GM23338 (cell line): ENCODE results near the gene RAB5IF. TPM values are rescaled to one million over a fixed set of nuclear protein-coding genes. Genes with fewer than 3 reads are reported as not detected.

Source experiments
- ATAC-seq: fragments of 200-7000 bp; cut with Tn5 transposase; 3 replicates; pipeline ENCODE4 v1.9.1; 2020
- DNase-seq: peaks from one replicate; pipeline ENCODE4 v3.0.0-alpha.2; 2015; ENCODE audit warnings: low spot score
- H2AFZ ChIP-seq: fragments of 200-600 bp; sonication (generic); 2 replicates; pipeline ENCODE4 v1.8.0; 2016; ENCODE audit warnings: antibody characterized with exemption, mild to moderate bottlenecking, moderate library complexity
- H3F3A ChIP-seq: fragments of 200-600 bp; sonication (generic); replicated peaks from 2 replicates; pipeline ENCODE4 v1.8.0; 2017; ENCODE audit warnings: antibody characterized with exemption, mixed run types, low read depth
- H3K27ac ChIP-seq: fragments of 200-600 bp; sonication (generic); 2 replicates; pipeline ENCODE4 v1.6.1; 2016; ENCODE audit warnings: low read depth
- H3K27me3 ChIP-seq: fragments of 200-600 bp; sonication (generic); 2 replicates; pipeline ENCODE4 v1.8.0; 2016; ENCODE audit warnings: mild to moderate bottlenecking, mixed run types, moderate library complexity; ENCODE audit not compliant: insufficient read depth
- H3K36me3 ChIP-seq: fragments of 200-600 bp; sonication (generic); 2 replicates; pipeline ENCODE4 v1.8.0; 2016; ENCODE audit warnings: mild to moderate bottlenecking; ENCODE audit not compliant: insufficient read depth
- H3K4me1 ChIP-seq: fragments of 200-600 bp; sonication (generic); 2 replicates; pipeline ENCODE4 v1.8.0; 2016; ENCODE audit warnings: mild to moderate bottlenecking, moderate library complexity; ENCODE audit not compliant: insufficient read depth
- H3K4me2 ChIP-seq: fragments of 200-600 bp; sonication (generic); 2 replicates; pipeline ENCODE4 v1.7.1; 2017; ENCODE audit warnings: mixed run types
- H3K4me3 ChIP-seq: fragments of 200-600 bp; sonication (generic); 2 replicates; pipeline ENCODE4 v1.6.1; 2016; ENCODE audit warnings: mixed run types
- H3K79me2 ChIP-seq: fragments of 200-600 bp; sonication (generic); replicated peaks from 2 replicates; pipeline ENCODE4 v1.8.0; 2017; ENCODE audit warnings: mild to moderate bottlenecking; ENCODE audit not compliant: insufficient read depth
- H3K9me2 ChIP-seq: fragments of 200-600 bp; sonication (generic); 2 replicates; pipeline ENCODE4 v1.8.0; 2017; ENCODE audit not compliant: insufficient read depth
- H4K20me1 ChIP-seq: fragments of 200-600 bp; sonication (generic); replicated peaks from 2 replicates; pipeline ENCODE4 v1.8.0; 2017; ENCODE audit warnings: mild to moderate bottlenecking; ENCODE audit not compliant: insufficient read depth
- H3K27ac Mint-ChIP-seq: 2 replicates; pipeline ENCODE4 v1.8.0; 2020; ENCODE audit warnings: inconsistent platforms, mild to moderate bottlenecking, moderate library complexity, mixed read lengths
- H3K27me3 Mint-ChIP-seq: 3 replicates; pipeline ENCODE4 v1.8.0; 2022; ENCODE audit warnings: low read depth, mild to moderate bottlenecking, moderate library complexity, mixed read lengths, inconsistent platforms; ENCODE audit not compliant: insufficient read depth, poor library complexity
- H3K36me3 Mint-ChIP-seq: 3 replicates; pipeline ENCODE4 v1.8.0; 2021; ENCODE audit warnings: low read depth, mild to moderate bottlenecking, inconsistent platforms, moderate library complexity, mixed read lengths
- H3K4me1 Mint-ChIP-seq: 3 replicates; pipeline ENCODE4 v1.8.0; 2020; ENCODE audit warnings: mild to moderate bottlenecking, inconsistent platforms, mixed read lengths
- H3K4me3 Mint-ChIP-seq: 3 replicates; pipeline ENCODE4 v1.8.0; 2021; ENCODE audit warnings: moderate library complexity, mild to moderate bottlenecking, inconsistent platforms, mixed read lengths
- H3K9me3 Mint-ChIP-seq: 3 replicates; pipeline ENCODE4 v1.8.0; 2020; ENCODE audit warnings: moderate library complexity, mild to moderate bottlenecking, inconsistent platforms, mixed read lengths
- CREB1 ChIP-seq: fragments of 250-450 bp; sonication (Bioruptor Pico); IDR thresholded peaks from 2 replicates; pipeline ENCODE4 v1.5.0; 2020; ENCODE audit warnings: low read depth, mild to moderate bottlenecking, moderate library complexity
- CTCF ChIP-seq, 2 experiments: fragments of 200-600 bp in 1 of 2; sonication (generic) in 1 of 2; conservative IDR thresholded peaks; 2 replicates each; pipeline versions ENCODE4 v1.5.1 to v1.6.1; 2016 to 2017; ENCODE audit warnings: antibody characterized with exemption in 2 of 2, low read depth in 2 of 2, mild to moderate bottlenecking in 2 of 2, moderate library complexity in 1 of 2
- ETS1 ChIP-seq: IDR thresholded peaks from 2 replicates; pipeline ENCODE4 v1.6.1; 2016; ENCODE audit warnings: antibody characterized with exemption
- EZH2 ChIP-seq: fragments of 200-600 bp; sonication (generic); IDR thresholded peaks from one replicate; pipeline ENCODE4 v1.8.0; 2017; ENCODE audit warnings: antibody characterized with exemption, mild to moderate bottlenecking, low read depth; ENCODE audit not compliant: unreplicated experiment
- EZH2phosphoT487 ChIP-seq: fragments of 200-600 bp; sonication (generic); IDR thresholded peaks from one replicate; pipeline ENCODE4 v1.8.1; 2018; ENCODE audit warnings: antibody characterized with exemption; ENCODE audit not compliant: unreplicated experiment
- JUNB ChIP-seq: IDR thresholded peaks from one replicate; pipeline ENCODE4 v1.6.1; 2016; ENCODE audit warnings: antibody characterized with exemption; ENCODE audit not compliant: unreplicated experiment
- NANOG ChIP-seq: IDR thresholded peaks from 2 replicates; pipeline ENCODE4 v1.6.1; 2016; ENCODE audit warnings: antibody characterized with exemption, borderline replicate concordance
- POLR2AphosphoS5 ChIP-seq: IDR thresholded peaks from 2 replicates; pipeline ENCODE4 v1.6.1; 2016; ENCODE audit warnings: antibody characterized with exemption, low read depth
- REST ChIP-seq: IDR thresholded peaks from one replicate; pipeline ENCODE4 v1.6.1; 2018; ENCODE audit warnings: antibody characterized with exemption; ENCODE audit not compliant: unreplicated experiment
- STAT1 ChIP-seq: IDR thresholded peaks from one replicate; pipeline ENCODE4 v1.6.1; 2016; ENCODE audit warnings: antibody characterized with exemption; ENCODE audit not compliant: unreplicated experiment
- ZNF114 ChIP-seq: fragments of 250-450 bp; sonication (Bioruptor Pico); IDR thresholded peaks from 2 replicates; pipeline ENCODE4 v1.5.0; 2020; ENCODE audit warnings: mild to moderate bottlenecking, moderate library complexity
- ZNF331 ChIP-seq: fragments of 250-450 bp; sonication (Bioruptor Pico); IDR thresholded peaks from 2 replicates; pipeline ENCODE4 v1.5.0; 2020; ENCODE audit warnings: low read depth, mild to moderate bottlenecking, moderate library complexity
- ZNF462 ChIP-seq: fragments of 250-450 bp; sonication (Bioruptor Pico); IDR thresholded peaks from 2 replicates; pipeline ENCODE4 v1.5.0; 2020; ENCODE audit warnings: mild to moderate bottlenecking, moderate library complexity
- polyA plus RNA-seq: library from polyadenylated mRNA; unstranded; fragments of >200 nt; fragmentation: Nextera tagmentation; extraction: Ambion mirVana; gene quantifications from 2 replicates; pipeline ENCODE4 v1.2.1, GENCODE V29; 2016
- total RNA-seq: library from RNA; depleted of rRNA; stranded (reverse); fragments of >200 nt; shearing (Covaris generic); gene quantifications from 2 replicates; pipeline ENCODE4 v1.2.3, GENCODE V29; 2014

Gene RAB5IF
- total and polyA plus RNA-seq, 2 experiments from 2014 or later, result 123 to 138 TPM

GRCh38 chr20:36624068-36624943 is 18.7 kb downstream of the RAB5IF start:
- no peaks in the 10 kb centered on the region for H3K9me3 Mint-ChIP-seq
- Histone ChIP-seq H3K27me3 (no peaks in the 10 kb centered on the region), H2AFZ (peak overlapping the region; percentile 89), H3K36me3 (no peaks in the 10 kb centered on the region), H4K20me1 (no peaks in the 10 kb centered on the region), H3K4me1 (no peaks in the 10 kb centered on the region; the same call in 1 of the 2 replicates), H3F3A (no peaks in the 10 kb centered on the region), H3K79me2 (no peaks in the 10 kb centered on the region), H3K27ac (no peak overlapping the region), H3K9me2 (no peaks in the 10 kb centered on the region; the same call in 1 of the 2 replicates), H3K4me2 (no peak overlapping the region), H3K4me3 (no peak overlapping the region)
- peak overlapping the region; percentile 1; the same call in 1 of the 2 replicates for H3K27ac Mint-ChIP-seq
- no peaks in the 10 kb centered on the region for H3K36me3 Mint-ChIP-seq
- TF ChIP-seq ZNF331 (CRISPR knock-in tag), result no peak
- no peak for TF ChIP-seq EZH2phosphoT487
- TF ChIP-seq EZH2, result no peak
- no peak for TF ChIP-seq REST
- no peak for TF ChIP-seq JUNB
- TF ChIP-seq ETS1, result no peak
- TF ChIP-seq ZNF462 (CRISPR knock-in tag), result no peak
- TF ChIP-seq STAT1, result no peak
- no peak; a peak in 1 of 4 replicates for TF ChIP-seq CTCF (conservative IDR thresholded peaks at IDR 0.05; ENCODE audit: low read depth in 2 of 2)
- no peak for TF ChIP-seq POLR2AphosphoS5
- TF ChIP-seq ZNF114 (CRISPR knock-in tag), result no peak
- TF ChIP-seq CREB1 (CRISPR knock-in tag), result no peak
- no peak for TF ChIP-seq NANOG
- peak; percentile 56 for DNase-seq
- peak; percentile 91 for ATAC-seq
- H3K4me1 Mint-ChIP-seq, result peaks cover 6% of the 10 kb centered on the region
- H3K27me3 Mint-ChIP-seq, result no peaks in the 10 kb centered on the region
- no peak overlapping the region for H3K4me3 Mint-ChIP-seq
